CD4-positive, alpha-beta T cell treated with Interleukin-10 for 1 hour (primary cell): ENCODE data around the gene GFRA1.

Experiments
- DNase-seq: peaks from one replicate; pipeline ENCODE4 v3.0.0-alpha.2; 2020

GFRA1 gene

DNA sequence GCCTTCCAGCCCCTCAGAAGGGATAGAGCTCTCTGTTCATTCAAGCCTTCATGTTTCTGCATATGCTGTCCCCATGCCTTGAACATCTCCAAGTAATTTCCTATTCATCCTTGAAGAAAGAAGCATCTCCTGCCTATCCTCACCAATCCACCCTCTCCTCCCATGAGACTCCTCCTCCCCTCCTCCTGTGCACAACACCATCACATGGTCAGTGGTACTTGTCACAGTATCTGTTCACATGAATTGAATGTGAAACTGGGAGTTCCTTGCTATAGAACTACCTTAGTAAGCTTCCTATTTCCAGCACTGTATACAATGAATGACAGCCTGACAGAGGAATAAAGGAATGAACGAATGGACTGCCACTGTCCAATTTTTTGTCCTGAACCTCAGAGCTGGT is 115.5 kb downstream of the GFRA1 start:
- no peak for DNase-seq

DNA sequence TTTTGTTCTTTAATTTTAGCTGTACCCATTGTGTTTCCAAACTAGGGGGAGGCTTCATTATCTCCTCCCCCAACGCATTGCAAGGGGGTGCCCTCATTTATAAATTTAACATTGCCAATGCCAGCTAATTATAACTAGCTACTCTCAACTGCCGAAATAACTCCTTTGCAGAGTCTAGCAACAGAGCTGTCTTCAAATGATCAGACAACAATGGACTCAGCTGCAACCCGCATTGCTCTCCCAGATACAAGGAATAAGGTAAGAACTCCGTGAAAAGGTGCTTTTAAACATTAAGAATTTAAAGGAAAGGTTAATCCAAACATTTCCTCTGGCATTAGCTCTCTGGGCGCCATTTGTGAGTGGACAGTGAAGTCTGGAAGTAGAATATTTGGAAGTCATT is 116.2 kb downstream of the GFRA1 start:
- no peak for DNase-seq

DNA sequence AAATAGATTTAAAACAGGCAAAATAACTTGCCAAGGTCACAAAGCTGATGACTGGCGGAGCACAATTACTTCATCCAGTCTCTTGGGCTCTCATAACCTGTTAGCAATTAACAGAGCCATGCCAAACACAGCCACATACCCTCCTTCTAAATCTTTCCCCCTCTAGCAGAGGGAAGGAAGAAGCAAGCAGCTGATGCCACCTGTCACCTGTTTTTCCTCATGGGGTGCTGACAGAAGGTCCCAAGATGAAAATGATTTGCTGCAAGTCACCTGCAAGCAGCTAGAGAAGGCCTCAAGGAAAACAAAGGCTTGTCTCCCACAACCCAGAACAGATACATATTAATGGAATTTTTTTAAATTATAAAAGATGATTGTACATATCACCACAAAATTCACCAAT is 117.8 kb downstream of the GFRA1 start:
- DNase-seq = no peak

DNA sequence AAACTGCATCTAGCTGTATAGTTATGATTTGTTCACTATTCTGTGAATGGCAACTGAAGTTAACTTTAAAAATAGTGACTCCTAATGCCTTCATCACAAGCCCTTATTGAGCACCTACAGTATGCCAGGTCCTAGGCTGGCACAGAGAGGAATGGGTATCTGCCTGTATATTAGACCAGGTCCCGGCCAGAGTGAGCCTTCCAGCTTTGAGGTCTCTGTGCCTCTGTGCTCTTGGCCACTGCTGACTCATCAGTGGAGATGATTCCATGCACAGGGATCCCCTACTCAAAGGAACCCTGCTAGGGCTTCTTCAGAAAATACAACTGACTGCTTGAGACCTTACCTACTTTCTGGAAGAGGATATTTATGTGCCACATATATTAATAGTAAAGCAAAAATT is 118.4 kb downstream of the GFRA1 start:
- DNase-seq = no peak

DNA sequence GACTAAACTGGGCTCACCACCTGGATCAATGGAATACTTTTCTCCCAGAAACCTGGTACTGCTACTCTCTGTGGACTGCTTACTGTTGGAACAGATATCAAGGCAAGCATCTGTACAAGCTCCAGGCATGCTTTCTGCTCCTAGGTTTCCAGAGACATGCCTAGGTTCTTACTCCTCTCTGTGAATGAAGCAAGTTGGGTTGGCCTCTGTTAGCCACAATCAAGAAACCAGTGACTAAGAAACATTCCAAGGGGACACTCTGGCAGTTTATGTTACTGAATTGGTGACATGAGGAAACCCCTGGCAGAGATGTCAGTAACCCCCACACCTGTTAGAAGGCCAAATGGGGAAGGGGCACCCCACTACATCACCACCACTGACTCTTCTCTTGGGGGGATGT is 121.9 kb downstream of the GFRA1 start:
- DNase-seq = no peak

DNA sequence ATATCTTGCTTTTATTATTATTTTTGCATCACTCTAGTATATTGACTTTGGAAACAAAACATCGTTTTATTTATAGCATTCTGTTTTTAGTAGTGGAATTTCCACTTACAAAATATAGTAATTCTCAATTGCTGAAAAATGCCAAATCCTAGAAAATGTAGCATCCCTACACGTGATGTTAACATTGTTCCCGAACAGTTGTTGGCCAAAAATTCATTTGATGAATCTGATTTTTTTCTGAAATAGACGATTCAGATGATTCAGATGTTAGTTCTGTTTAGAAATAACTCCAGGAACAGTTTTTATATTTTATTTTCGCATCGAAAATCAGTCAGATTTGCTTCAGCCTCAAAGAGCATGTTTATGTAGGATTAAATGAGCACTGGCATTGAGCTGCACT is 122.4 kb downstream of the GFRA1 start:
- DNase-seq = no peak

DNA sequence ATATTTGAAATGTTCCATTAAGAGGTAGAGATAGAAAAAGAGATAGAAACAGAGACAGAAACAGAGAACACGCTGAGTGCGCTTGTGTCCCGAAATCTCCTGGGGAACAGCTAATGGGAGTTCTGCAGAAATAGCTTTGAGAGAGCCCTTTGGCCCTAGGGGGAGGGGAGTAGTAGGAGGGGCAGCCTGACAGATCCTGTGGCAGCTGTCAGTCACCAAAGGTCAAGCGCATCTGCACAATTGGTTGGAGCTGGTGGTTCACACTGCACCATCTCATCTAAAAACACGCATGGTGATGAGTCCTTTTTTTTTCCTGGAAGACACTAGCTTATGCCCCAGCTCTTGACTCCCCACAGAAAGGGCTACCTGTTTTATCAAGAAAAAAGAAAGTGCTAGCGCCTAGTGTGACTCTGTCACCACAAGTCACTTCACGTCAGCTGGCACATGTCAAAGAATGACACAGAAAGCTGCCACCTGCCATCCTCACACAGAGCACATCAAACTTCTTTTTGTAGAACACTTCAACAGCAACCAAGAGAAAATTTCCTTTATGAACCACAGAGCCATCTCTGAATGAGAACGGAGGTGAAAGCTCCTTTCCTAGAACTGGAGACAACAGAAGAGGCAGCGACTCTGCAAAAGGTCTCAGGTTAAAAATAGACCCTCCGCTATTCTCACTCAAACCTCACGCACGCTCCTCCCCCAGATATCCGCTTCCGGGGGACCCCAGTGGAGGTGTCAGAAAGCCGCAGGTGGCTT is 125.7 kb downstream of the GFRA1 start:
- no peak for DNase-seq

DNA sequence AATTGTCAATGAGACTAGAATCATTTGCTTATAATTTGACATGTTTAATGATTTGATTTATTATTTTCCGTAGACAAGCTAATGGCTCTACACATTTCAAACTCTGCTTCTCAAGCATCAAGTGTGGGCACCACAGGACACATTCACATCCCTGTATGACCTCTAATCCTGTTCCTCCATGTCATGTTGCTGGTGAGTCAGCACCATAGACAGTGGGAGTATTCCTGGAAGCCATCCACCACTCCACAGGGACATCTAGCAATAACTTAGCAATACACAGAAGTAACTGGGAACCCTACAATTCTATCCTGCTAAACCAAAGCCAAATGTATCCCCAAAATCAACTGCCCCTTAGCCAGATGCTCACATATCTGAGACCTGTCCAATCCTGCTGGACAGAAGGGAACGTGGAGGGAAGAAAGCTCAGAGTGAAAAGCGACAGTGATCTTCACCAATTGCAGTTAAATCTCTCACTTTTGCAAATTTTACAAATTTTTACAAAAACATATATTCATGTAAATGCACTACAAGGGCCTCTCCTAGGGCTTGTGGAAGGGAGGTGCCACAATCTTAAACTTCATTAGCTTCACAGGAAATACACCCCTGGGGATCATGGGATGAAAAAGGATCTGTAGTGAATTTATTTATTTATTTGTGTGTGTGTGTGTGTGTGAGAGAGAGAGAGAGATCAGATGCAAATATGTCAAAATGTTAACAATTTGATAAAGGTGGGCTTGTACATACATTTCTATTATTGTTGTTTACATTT is 126.5 kb downstream of the GFRA1 start:
- no peak for DNase-seq

DNA sequence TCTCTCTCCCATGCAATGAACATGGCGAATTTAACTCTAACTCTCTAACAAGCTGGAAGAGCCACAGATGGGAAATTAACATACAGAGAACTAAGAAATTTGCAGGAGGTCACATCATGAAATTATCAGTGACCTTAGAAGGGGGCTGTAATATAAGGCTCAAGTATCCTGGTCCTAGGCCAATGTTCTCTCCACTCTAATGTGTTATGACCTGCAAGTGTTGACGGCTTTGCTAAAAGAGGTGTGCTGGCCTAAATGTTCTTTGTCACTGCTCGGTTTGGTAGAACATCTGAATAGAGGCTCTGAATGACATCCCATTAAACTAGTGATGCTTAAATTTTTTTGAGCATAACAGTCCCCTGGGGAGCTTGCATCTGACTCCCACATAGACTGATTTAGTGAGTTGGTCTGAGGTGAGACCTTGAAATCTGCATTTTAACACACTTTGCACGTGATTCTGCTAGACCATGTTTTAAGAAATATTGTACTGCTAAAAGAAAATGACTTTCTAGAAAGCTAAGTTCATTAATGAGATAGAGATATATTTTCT is 129.3 kb downstream of the GFRA1 start:
- no peak for DNase-seq

DNA sequence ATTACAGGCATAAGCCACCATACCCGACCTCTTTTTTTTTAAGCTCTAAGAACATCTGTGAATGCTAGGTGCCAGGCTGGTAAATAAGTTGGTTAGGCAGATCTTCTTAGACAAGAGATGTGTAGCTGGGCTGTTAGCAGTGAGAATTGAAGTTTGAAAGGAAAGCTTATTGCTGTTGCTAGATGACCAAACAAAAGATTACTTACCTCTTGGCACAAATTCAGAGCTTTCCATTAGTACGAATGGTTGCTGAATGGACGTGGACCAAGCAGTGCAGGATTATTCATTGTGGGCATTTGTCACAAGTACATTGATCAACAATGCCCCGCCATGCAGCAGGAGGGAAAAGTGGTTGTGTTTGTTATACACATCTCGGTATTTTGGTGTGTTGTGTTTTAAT is 131.2 kb downstream of the GFRA1 start:
- DNase-seq = no peak

DNA sequence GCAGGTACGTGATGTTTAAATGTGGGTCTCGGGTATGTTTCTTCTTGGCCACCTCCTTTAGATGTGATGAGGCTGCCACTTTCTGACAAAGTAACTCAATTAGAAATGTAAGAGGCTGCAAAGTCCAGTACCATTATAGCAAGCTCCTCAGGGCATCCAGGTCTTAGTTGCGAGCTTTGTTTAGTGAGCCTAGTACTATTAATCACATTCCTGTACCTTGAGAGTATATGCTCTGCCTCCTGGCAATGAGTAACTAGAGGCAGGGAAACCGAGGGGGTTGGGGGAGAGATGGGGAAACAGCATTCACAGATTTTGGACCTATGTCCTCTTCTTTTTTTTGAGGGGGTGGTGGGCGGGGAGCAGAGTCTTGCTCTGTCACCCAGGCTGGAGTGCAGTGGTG is 131.8 kb downstream of the GFRA1 start:
- DNase-seq = no peak

DNA sequence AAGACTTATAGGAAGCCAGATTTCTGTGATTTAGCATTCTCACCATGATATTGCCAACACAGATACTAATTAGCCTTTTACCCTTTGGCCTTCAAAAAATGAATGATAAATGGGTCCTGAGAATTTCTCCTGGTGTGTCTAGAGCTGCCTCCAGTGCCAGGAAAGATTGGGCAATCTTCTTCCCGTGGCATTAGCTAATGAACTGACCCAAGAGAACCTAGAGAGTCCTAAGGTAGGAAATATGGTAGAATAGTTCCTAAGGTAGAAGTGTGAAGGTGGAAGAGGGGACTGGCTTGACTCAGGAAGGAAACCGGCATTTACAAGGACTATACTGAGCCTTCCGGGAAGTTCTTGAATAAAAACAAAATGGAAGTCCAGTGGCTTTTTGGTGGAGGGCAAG is 133.1 kb downstream of the GFRA1 start:
- no peak for DNase-seq

DNA sequence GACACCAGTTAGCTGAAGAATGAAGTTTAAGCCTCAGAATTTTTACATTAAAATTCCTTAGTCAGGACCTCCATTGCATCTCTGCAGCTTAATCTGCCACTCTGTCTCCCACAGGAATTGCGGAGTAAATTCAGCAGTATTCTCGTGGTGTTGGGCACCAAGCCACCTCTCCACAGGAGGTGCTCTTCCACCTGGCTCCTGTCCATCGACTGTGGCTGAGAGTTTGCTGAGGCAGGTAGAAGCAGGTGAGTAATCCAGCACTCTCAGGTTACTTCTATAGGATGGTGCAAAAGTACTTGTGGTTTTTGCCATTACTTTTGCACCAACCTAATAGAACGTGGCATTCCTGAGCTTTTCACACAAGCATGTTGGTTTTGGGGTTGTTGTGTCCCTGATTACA is 134.1 kb downstream of the GFRA1 start:
- DNase-seq = no peak

DNA sequence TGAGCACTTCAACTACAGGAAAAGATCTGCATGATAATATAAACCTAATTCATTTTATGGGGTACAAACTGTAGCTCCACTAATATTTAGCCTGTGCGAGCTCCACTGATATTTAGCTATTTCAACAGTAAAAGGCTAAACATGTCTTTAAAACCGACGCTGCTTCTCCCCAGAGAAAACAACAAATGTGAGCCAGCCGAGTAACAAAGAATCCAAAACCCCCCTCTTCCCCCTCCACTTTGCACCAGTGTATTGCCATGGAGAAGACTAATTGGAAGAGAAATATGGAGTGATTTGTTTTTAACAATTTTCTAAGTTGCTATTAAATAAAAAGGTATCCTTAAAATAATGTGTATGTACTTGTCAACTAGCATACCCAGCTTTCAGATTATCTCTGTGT is 136.7 kb downstream of the GFRA1 start:
- DNase-seq = no peak

DNA sequence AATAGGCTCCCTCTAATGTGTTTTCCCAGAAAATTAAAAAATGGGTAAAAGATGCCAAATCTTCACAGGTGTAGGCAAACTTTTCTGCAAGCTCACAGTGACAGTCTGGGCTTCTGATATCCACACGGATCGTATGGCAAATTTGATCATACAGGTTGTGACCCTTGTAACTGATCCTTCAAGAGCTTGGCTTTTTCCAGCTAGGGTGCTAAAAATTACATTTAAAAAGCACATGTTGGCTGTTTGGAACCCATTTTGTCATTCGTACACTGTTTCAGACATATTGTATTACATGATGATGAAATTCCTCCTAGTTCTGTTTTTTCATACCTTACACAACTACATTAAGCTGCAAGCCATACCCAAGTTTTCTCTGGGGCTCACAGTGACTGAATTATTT is 138.7 kb downstream of the GFRA1 start:
- no peak for DNase-seq

DNA sequence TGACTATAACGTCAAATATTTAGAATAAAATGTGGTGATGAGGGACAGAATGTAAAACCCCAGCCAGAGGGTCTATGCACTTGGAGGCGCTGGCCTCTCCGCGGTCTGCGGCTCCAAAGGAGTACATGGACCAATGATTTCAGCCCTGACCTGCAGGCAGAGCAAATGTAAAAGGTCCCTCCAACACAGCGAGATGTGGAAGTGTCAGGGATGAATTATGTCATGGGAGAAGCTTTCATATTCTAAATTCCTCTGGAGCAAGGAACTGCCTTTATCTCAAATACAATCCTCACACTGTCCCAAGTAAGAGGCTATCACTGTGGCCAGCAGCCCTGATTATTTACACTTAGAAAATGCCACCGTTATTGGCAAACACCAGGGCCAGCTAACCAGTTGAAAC is 139.4 kb downstream of the GFRA1 start:
- no peak for DNase-seq

DNA sequence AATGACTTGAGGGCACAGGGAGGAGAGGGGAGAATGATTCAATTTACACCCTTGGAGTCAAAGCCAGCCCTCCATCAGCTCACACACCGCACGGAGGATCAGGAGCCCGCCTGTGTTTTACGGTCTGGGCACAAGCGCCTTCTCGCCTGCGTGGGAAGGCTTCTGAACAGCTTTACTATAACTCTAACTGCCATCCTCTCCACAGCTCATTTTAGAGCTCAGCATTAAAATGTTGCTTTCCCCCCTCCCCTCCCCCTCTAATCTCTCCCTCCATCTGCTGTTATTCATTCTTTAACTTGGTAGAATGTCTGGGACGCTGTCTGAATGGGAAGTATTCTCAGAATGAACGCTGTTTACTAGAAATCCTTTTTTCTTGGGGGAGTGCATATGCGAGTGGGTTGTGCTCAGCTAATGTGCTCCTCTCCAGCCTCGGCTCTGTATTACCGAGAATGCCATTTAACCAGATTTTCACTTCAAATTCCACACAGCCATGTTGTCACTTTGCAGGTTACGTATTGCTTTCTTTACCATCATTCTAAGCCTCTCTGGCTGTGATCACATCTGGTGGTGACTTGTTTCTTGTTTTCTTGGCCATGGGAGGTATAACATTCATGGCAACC is 140.1 kb downstream of the GFRA1 start:
- no peak for DNase-seq

DNA sequence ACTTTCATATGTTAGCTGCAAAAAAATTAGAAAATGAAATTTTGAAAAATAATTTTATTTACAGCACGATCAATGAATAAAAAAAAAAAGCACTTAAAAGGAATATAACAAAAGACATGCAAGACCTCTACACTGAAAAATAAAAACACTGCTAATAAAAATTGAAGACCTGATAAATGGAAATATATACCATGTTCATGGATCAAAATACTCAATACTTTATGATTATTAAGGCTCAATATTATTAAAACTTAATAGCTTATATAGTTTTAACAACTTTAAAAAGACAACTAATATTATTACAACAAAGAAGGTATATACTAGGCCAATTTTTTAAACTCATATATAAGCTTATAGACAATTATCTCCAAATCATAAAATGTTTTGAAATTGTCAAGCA is 143.0 kb downstream of the GFRA1 start:
- DNase-seq = no peak

DNA sequence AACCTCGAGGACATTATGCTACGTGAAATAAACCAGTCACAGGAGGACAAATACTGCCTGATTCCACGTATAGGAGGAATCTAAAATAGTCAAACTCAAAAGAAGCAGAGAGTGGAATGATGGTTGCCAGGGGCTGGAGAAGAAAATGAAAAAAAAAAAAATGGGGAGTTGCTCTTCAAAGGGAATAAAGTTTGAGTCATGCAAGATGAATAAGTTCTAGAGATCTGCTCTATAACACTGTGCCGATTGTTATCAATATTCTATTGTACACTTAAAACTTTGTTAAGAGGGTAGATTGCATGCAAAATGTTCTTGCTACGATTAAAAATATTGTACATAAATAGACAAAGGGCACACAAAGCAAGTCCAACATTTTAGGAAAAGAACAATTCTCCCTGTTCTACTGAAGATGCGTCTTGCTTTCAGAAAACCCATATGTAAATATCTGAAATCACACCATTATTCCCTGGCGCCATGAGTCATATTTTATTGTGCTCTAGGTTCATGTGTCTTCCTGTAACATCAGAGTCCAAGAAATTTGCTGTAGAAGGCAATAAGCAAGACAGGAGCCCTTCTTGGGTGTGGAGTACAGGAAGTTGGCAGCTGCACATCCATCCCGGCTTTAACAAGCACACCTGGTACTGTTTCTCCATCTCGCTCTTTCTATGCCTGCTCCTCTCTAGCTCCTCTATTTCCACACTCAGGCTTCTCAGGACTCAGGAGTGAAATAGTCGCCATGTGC is 145.9 kb downstream of the GFRA1 start:
- no peak for DNase-seq

DNA sequence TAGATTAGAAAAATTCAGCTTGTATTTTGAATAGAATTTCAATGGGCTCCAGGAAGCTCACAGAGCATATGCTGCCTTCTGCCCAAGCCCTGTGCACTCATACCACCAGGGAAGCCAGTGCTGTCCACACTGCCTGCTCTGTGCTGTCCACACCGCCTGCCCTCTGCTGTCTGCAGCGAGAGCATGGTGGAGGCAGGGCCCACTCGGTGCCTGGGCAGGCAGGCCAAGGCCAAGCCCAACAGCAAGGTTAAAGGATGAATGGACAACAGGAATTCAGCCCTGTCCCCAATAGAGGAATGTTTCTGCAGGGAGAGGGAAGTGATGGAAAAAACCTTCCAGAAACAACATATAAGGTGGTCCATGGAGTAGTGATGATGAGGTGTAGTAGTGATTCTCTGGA is 146.8 kb downstream of the GFRA1 start:
- DNase-seq = no peak

DNA sequence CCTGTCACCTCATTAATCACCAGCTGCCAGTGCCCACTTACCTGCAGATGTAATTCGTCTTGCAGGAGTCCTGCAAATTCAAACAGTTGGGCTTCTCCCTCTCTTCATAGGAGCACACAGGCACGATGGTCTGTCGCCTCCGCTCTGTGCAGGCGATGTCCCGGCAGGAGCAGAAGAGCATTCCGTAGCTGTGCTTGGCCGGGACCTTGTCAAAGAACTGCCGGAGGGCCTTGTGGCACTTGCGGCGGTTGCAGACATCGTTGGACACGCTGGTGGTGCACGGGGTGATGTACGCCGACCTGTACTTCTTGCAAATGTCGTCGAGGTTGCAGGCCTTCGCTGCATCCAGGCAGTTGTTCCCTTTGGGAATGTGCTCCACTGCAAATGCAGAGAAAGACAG is 147.8 kb downstream of the GFRA1 start:
- DNase-seq = no peak

DNA sequence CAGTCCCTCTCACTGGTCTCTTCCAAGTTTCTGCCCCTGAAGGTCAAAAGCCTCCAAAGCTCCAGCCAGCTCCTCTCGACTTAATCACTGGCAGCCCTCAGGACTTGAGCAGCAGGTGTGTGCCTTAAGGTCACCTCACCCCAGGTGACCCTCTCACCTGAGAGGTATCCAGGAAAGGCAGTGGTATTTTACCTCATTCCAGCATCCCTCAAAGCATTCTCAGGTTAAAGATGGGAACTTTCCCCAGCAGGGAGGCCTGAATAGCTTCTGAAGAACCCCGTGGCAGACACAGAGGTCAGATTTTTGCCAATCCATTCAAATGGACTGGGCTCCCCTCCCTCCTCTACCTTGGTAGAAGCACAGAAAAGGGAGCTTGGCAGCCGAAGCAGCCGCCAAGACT is 148.2 kb downstream of the GFRA1 start:
- DNase-seq = no peak

DNA sequence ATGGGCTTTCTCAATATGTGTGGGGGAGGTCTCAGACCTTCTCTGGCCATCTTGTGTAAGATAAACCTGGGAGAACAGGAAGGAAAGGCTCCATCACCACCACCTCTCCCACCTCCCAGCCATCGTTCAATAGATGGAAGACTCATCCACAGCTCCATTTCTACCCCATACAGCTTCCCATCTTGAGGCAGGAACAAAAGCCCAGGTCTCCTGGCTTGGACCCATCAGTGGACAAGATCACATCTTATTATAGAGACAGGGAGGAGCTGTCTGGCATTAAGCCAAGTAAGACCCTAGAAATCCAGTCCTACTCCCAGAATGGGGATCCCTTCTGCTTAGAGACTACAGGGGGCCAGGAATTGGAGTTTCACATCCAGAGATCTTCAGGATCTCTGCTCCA is 150.3 kb downstream of the GFRA1 start:
- no peak for DNase-seq
